CD4-positive, alpha-beta memory T cell (primary cell): ENCODE results near the gene PCDHGA12. TPM values are rescaled to one million over a fixed set of nuclear protein-coding genes. Genes with fewer than 3 reads are reported as not detected.
"Not testable (repeated sequence)": the region's sequence is repeated elsewhere in the genome, so short reads cannot be mapped to it uniquely, and the experiment has no call there.

Experiments used
- CTCF ChIA-PET: fragments of 350-600 bp; sonication (Branson Sonifier 250); formaldehyde crosslinking; loops from one replicate; lab custom pipeline; 2021; ENCODE audit warnings: inconsistent platforms; ENCODE audit not compliant: partially characterized antibody; lab: Charles Lee
- POLR2A ChIA-PET: fragments of 350-600 bp; sonication (Branson Sonifier 250); formaldehyde crosslinking; loops from one replicate; lab custom pipeline; 2021; ENCODE audit not compliant: partially characterized antibody; lab: Charles Lee
- DNase-seq, 5 donors: peaks; one replicate each; pipeline versions ENCODE4 v3.0.0 to v3.0.0-alpha.2; 2020 to 2022; ENCODE audit warnings: mixed read lengths in 1 of 5
- H3K27ac ChIP-seq: one replicate; pipeline ENCODE4 v1.7.0; 2013; ENCODE audit warnings: low read depth, low read length
- H3K27me3 ChIP-seq: 2 replicates; pipeline ENCODE4 v1.7.0; 2013; ENCODE audit warnings: mild to moderate bottlenecking, low read length, moderate library complexity; ENCODE audit not compliant: insufficient read depth
- H3K36me3 ChIP-seq: 2 replicates; pipeline ENCODE4 v1.7.0; 2013; ENCODE audit warnings: mild to moderate bottlenecking, low read length, moderate library complexity; ENCODE audit not compliant: insufficient read depth
- H3K4me1 ChIP-seq: 2 replicates; pipeline ENCODE4 v1.7.0; 2013; ENCODE audit warnings: mild to moderate bottlenecking, low read length, moderate library complexity; ENCODE audit not compliant: insufficient read depth
- H3K4me3 ChIP-seq, 2 donors: one replicate each; pipeline ENCODE4 v1.7.0; 2013; ENCODE audit warnings: low read length in 2 of 2, mild to moderate bottlenecking in 1 of 2
- H3K9me3 ChIP-seq, 2 donors: one replicate each; pipeline ENCODE4 v1.7.0; 2013; ENCODE audit warnings: low read length in 2 of 2, control low read depth in 1 of 2; ENCODE audit not compliant: control insufficient read depth in 1 of 2
- H3K27ac Mint-ChIP-seq, 7 donors: one replicate each; pipeline ENCODE4 v1.8.0; 2020 to 2021; ENCODE audit warnings: mixed read lengths in 7 of 7, mild to moderate bottlenecking in 6 of 7, inconsistent platforms in 3 of 7, moderate library complexity in 3 of 7
- H3K27me3 Mint-ChIP-seq, 2 donors: one replicate each; pipeline ENCODE4 v1.8.0; 2020 to 2021; ENCODE audit warnings: mixed read lengths in 2 of 2
- H3K36me3 Mint-ChIP-seq, 2 donors: one replicate each; pipeline ENCODE4 v1.8.0; 2020 to 2021; ENCODE audit warnings: mixed read lengths in 2 of 2, inconsistent platforms in 1 of 2, mild to moderate bottlenecking in 1 of 2
- H3K4me1 Mint-ChIP-seq, 4 donors: one replicate each; pipeline ENCODE4 v1.8.0; 2020 to 2021; ENCODE audit warnings: mixed read lengths in 4 of 4, mild to moderate bottlenecking in 1 of 4
- H3K4me3 Mint-ChIP-seq, 8 donors: one replicate each; pipeline ENCODE4 v1.8.0; 2020 to 2021; ENCODE audit warnings: mixed read lengths in 8 of 8, mild to moderate bottlenecking in 7 of 8, moderate library complexity in 6 of 8, inconsistent platforms in 3 of 8
- H3K9me3 Mint-ChIP-seq, 8 donors: one replicate each; pipeline ENCODE4 v1.8.0; 2020 to 2021; ENCODE audit warnings: mixed read lengths in 8 of 8, mild to moderate bottlenecking in 5 of 8, inconsistent platforms in 3 of 8, moderate library complexity in 1 of 8
- intact Hi-C: fragments of 100-400 bp; cut with micrococcal nuclease; formaldehyde crosslinking; loops from one replicate; pipeline ENCODE4 v1.15.1; 2023
- polyA plus RNA-seq, 2 donors: library from polyadenylated mRNA; unstranded; fragments of 300-500 nt; fragmentation: Illumina TruSeq; gene quantifications; one replicate each; pipeline ENCODE4 v1.2.3, GENCODE V29; 2021
- total RNA-seq, 2 experiments: library from RNA; stranded (reverse); gene quantifications; one replicate each; pipeline ENCODE4 v1.2.3, GENCODE V29; 2021

Gene PCDHGA12
- total RNA-seq (under 1 TPM; 0.11 to 0.17 TPM), polyA plus RNA-seq (not detected)

GRCh38 chr5:141430332-141431113 is at the start of gene PCDHGA12:
PCDHGA12 (plus strand) TSS chr5:141430507; CDS start chr5:141430760, 253 bp downstream.
- Histone ChIP-seq H3K4me1 (no peaks in the 10 kb centered on the region), H3K27ac (no peak within 1 kb of the TSS), H3K9me3 (peaks cover 0 to 5% of the 10 kb centered on the region in 2 donors), H3K36me3 (no peaks in the 10 kb centered on the region), H3K27me3 (peaks cover 14% of the 10 kb centered on the region), H3K4me3 (no peak within 1 kb of the TSS)
- H3K27me3 Mint-ChIP-seq, result peaks cover 43 to 50% of the 10 kb centered on the region in 2 donors
- peaks cover 5 to 17% (median 6%) of the 10 kb centered on the region in 4 donors for H3K4me1 Mint-ChIP-seq
- intact Hi-C loops, result no loop called here
- H3K36me3 Mint-ChIP-seq, result peaks cover 14 to 22% of the 10 kb centered on the region in 2 donors
- peak within 1 kb of the TSS; percentile 40 to 86 (median 58) for H3K4me3 Mint-ChIP-seq
- CTCF ChIA-PET, result interaction anchor here (1.0 to 2.6 kb wide), 9 partner anchors 9 to 133 kb away, joined by 3 to 18 read pairs (median 4); partner anchors contain the start of genes PCDHGA10, PCDHGA11 and PCDHGB7
- no peak for DNase-seq
- peak within 1 kb of the TSS in 5 of 7 donors; percentile 41 to 81 (median 45) for H3K27ac Mint-ChIP-seq
- POLR2A ChIA-PET, result no interaction called here
- peaks cover 0 to 75% (median 53%) of the 10 kb centered on the region in 8 donors for H3K9me3 Mint-ChIP-seq

GRCh38 chr5:141382469-141383294 is 47.6 kb upstream of the PCDHGA12 start, which contains the start of gene PCDHGA7:
PCDHGA7 (plus strand) TSS chr5:141382742; CDS start chr5:141382900, 158 bp downstream.
- no peaks in the 10 kb centered on the region for H3K4me1 ChIP-seq
- peaks cover 19% of the 10 kb centered on the region for H3K27me3 ChIP-seq
- CTCF ChIA-PET, result no interaction called here
- Mint-ChIP-seq H3K27me3 (peaks cover 40 to 45% of the 10 kb centered on the region in 2 donors), H3K36me3 (peaks cover 3 to 6% of the 10 kb centered on the region in 2 donors), H3K27ac (no peak within 1 kb of the TSS), H3K4me3 (peak within 1 kb of the TSS; percentile 36 to 81 (median 66)), H3K4me1 (peaks cover 0 to 2% (median 0%) of the 10 kb centered on the region in 4 donors), H3K9me3 (peaks cover 2 to 82% (median 54%) of the 10 kb centered on the region in 8 donors)
- DNase-seq, result no peak
- no peak within 1 kb of the TSS for H3K27ac ChIP-seq
- peaks cover 0 to 3% of the 10 kb centered on the region in 2 donors for H3K9me3 ChIP-seq
- intact Hi-C loops, result no loop called here
- no peaks in the 10 kb centered on the region for H3K36me3 ChIP-seq
- POLR2A ChIA-PET, result no interaction called here
- H3K4me3 ChIP-seq, result peak within 1 kb of the TSS in 1 of 2 donors; percentile 23

GRCh38 chr5:141383345-141383744 is 47.0 kb upstream of the PCDHGA12 start:
- CTCF ChIA-PET, result no interaction called here
- no peak overlapping the region for H3K4me3 ChIP-seq
- no peaks in the 10 kb centered on the region for H3K4me1 ChIP-seq
- POLR2A ChIA-PET, result no interaction called here
- H3K36me3 ChIP-seq, result no peaks in the 10 kb centered on the region
- H3K27me3 ChIP-seq, result peaks cover 19% of the 10 kb centered on the region
- no peak overlapping the region for H3K27ac Mint-ChIP-seq
- H3K9me3 Mint-ChIP-seq, result peaks cover 2 to 84% (median 55%) of the 10 kb centered on the region in 8 donors
- H3K4me3 Mint-ChIP-seq, result peak overlapping the region in 2 of 8 donors; percentile 24 to 72
- H3K27ac ChIP-seq, result no peak overlapping the region
- H3K36me3 Mint-ChIP-seq, result peaks cover 3 to 6% of the 10 kb centered on the region in 2 donors
- H3K4me1 Mint-ChIP-seq, result peaks cover 0 to 2% (median under 1%) of the 10 kb centered on the region in 4 donors
- DNase-seq, result no peak
- peaks cover 42 to 47% of the 10 kb centered on the region in 2 donors for H3K27me3 Mint-ChIP-seq
- peaks cover 0 to 3% of the 10 kb centered on the region in 2 donors for H3K9me3 ChIP-seq
- intact Hi-C loops, result no loop called here

DNA sequence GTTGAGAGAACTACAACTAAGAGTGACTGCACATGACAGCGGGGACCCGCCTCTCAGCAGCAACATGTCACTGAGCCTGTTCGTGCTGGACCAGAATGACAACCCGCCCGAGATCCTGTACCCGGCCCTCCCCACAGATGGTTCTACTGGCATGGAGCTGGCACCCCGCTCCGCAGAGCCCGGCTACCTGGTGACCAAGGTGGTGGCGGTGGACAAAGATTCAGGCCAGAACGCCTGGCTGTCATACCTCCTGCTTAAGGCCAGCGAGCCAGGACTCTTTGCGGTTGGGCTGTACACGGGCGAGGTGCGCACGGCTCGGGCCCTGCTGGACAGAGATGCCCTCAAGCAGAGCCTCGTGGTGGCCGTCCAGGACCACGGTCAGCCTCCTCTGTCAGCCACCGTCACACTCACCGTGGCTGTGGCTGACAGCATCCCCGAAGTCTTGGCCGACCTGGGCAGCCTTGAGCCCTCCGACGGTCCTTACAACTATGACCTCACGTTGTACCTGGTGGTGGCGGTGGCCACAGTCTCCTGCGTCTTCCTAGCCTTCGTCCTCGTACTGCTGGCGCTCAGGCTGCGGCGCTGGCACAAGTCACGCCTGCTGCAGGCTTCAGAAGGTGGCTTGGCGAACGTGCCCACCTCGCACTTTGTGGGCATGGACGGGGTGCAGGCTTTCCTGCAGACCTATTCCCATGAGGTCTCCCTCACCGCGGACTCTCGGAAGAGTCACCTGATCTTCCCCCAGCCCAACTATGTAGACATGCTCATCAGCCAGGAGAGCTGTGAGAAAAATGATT is 45.6 kb upstream of the PCDHGA12 start:
- peaks cover 0 to 4% (median 1%) of the 10 kb centered on the region in 4 donors for H3K4me1 Mint-ChIP-seq
- DNase-seq, result no peak
- no peak overlapping the region for H3K27ac ChIP-seq
- H3K4me3 ChIP-seq, result no peak overlapping the region
- ChIA-PET CTCF (interaction anchor here (1.1 kb wide), 1 partner anchor 173 kb away, joined by 3 read pairs; no protein-coding TSS in a partner anchor), POLR2A (no interaction called here)
- peaks cover 42 to 52% of the 10 kb centered on the region in 2 donors for H3K27me3 Mint-ChIP-seq
- no peaks in the 10 kb centered on the region for H3K36me3 ChIP-seq
- H3K9me3 Mint-ChIP-seq, result peaks cover 4 to 82% (median 63%) of the 10 kb centered on the region in 8 donors
- intact Hi-C loops, result no loop called here
- H3K4me3 Mint-ChIP-seq, result no peak overlapping the region
- H3K9me3 ChIP-seq, result peaks cover 0 to 3% of the 10 kb centered on the region in 2 donors
- no peak overlapping the region for H3K27ac Mint-ChIP-seq
- H3K4me1 ChIP-seq, result no peaks in the 10 kb centered on the region
- peaks cover 22% of the 10 kb centered on the region for H3K27me3 ChIP-seq
- peaks cover 3 to 13% of the 10 kb centered on the region in 2 donors for H3K36me3 Mint-ChIP-seq

DNA sequence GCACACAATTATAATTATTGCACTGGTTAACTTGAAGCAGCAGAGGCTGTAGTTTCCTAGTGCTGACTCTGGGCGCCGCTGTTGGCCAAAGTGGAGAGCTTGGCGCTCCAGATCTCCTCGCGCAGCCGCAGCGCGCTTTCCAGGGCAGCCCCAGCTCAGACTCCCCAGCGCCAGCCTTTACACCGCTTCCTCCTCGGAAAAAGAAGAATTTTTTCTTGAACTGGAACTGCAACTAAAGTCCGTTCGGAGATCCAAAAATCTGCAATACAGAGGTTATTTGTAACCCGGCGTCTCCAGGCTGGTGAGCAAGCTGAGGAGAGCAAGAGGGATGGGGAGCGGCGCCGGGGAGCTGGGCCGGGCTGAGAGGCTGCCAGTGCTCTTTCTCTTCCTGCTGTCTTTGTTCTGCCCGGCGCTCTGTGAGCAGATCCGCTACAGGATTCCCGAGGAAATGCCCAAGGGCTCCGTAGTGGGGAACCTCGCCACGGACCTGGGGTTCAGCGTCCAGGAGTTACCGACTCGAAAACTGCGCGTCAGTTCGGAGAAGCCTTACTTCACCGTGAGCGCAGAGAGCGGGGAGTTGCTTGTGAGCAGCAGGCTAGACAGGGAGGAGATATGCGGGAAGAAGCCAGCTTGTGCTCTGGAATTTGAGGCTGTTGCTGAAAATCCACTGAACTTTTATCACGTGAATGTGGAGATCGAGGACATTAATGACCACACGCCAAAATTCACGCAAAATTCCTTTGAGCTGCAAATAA is 42.6 kb upstream of the PCDHGA12 start, which contains the start of gene PCDHGB4:
PCDHGB4 (plus strand) TSS at position 142 of the 755 bp plus-strand sequence; CDS start at position 329, 187 bp downstream.
- H3K9me3 Mint-ChIP-seq, result peaks cover 6 to 85% (median 68%) of the 10 kb centered on the region in 8 donors
- intact Hi-C loops, H3K9me3 ChIP-seq, POLR2A ChIA-PET, H3K4me1 Mint-ChIP-seq, H3K4me3 ChIP-seq, H3K36me3 ChIP-seq, H3K27ac ChIP-seq, H3K4me1 ChIP-seq: not testable (repeated sequence)
- H3K27ac Mint-ChIP-seq, result peak within 1 kb of the TSS in 2 of 7 donors; percentile 37 to 38
- H3K36me3 Mint-ChIP-seq, result peaks cover 0 to 13% of the 10 kb centered on the region in 2 donors
- peaks cover 46 to 52% of the 10 kb centered on the region in 2 donors for H3K27me3 Mint-ChIP-seq
- CTCF ChIA-PET, result interaction anchor here (0.8 kb wide), 1 partner anchor 17 kb away, joined by 4 read pairs; the partner anchor contains the start of gene PCDHGB3
- peaks cover 25% of the 10 kb centered on the region for H3K27me3 ChIP-seq
- H3K4me3 Mint-ChIP-seq, result peak within 1 kb of the TSS in 6 of 8 donors; percentile 15 to 62 (median 40)
- DNase-seq, result peak in 1 of 5 donors; percentile 21

GRCh38 chr5:141388661-141389060 is 41.6 kb upstream of the PCDHGA12 start:
- H3K9me3 ChIP-seq, result peaks cover 0 to under 1% of the 10 kb centered on the region in 2 donors
- no peak overlapping the region for H3K4me3 ChIP-seq
- Mint-ChIP-seq H3K27ac (peak overlapping the region in 2 of 7 donors; percentile 37 to 38), H3K36me3 (peaks cover 3 to 10% of the 10 kb centered on the region in 2 donors), H3K9me3 (peaks cover 7 to 85% (median 72%) of the 10 kb centered on the region in 8 donors), H3K4me3 (peak overlapping the region in 1 of 8 donors; percentile 15), H3K27me3 (peaks cover 41 to 52% of the 10 kb centered on the region in 2 donors), H3K4me1 (peaks cover 0 to 4% (median 3%) of the 10 kb centered on the region in 4 donors)
- no peak overlapping the region for H3K27ac ChIP-seq
- no peaks in the 10 kb centered on the region for H3K4me1 ChIP-seq
- intact Hi-C loops, result no loop called here
- DNase-seq, result no peak
- no peaks in the 10 kb centered on the region for H3K36me3 ChIP-seq
- POLR2A ChIA-PET, result no interaction called here
- CTCF ChIA-PET, result no interaction called here
- peaks cover 17% of the 10 kb centered on the region for H3K27me3 ChIP-seq
